ENCODE measurements around the gene HSF2BP.
"Not testable (repeated sequence)": the region's sequence is repeated elsewhere in the genome, so short reads cannot be mapped to it uniquely, and the experiment has no call there.

HSF2BP gene

DNA sequence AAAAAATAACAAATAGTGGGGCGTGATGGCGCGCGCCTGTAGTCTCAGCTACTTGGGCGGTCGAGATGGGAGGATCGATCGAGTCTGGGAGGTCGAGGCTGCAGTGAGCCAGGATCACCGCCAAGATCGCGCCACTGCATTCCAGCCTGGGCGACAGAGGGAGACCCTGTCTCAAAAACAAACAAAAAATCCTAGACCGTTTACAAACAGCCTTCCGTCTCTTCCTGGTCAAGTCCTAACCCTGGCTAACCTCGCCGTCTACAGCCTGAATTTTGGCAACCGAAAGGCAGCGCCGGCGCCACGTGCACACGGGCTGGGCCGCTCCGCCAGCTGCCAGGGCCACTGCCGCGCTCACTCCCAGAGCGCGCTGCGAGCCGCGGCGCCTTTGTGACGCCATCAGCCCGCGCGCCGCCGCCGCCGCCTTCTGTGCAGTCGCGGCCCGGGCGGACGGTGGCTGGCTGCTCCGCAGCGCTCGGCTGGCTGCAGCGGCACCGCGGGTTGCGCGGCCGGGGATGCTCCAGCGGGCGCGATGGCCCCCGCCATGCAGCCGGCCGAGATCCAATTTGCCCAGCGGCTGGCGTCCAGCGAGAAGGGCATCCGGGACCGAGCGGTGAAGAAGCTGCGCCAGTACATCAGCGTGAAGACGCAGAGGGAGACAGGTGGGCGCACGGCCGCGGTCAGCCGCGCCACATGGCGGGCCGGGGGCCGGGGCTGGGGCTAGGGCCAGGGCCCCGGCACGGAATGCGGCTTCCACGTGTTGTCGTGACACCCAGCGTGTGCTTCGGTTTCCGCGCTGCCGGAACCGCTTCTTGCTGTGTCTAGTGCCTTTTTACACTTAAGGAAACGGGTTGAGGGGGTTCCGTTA is at the start of gene HSF2BP, which contains the start of gene RRP1B:
Gene HSF2BP (minus strand): TSS at position 353 of the 865 bp plus-strand sequence. CDS start 1,392 bp downstream, outside the sequence.
Gene RRP1B (plus strand): TSS at position 425 of the 865 bp plus-strand sequence. CDS start 105 bp downstream, at position 530.
- DNase-seq (ENCODE audit: low read depth in 2 of 2), result peak; percentile 42 to 78

DNA sequence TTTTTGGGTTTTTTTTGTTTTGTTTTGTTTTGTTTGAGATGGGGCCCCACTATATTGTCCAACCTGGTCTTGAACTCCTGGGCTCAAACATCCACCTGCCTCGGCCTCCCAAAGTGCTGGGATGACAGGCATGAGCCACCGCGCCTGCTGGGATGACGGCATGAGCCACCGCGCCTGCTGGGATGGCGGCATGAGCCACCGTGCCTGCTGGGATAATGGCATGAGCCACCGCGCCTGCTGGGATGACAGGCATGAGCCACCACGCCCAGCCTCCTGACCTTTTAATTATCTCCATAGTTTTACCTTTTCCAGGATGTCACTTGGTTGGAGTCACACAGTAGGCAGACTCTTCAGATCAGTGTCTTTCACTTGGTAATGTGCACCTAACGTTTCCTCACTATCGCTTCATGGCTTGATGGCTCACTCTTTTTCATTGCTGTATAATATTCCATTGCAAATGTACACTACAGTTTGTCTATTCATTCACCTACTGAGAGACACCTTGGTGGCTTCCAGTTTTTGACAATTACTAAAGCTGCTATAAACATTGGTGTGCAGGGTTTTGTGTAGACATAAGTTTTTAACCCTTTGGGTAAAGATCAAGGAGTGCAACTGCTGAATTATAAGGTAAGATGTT is 49.6 kb upstream of the HSF2BP start:
- DNase-seq (ENCODE audit: low read depth in 2 of 2), result no peak

DNA sequence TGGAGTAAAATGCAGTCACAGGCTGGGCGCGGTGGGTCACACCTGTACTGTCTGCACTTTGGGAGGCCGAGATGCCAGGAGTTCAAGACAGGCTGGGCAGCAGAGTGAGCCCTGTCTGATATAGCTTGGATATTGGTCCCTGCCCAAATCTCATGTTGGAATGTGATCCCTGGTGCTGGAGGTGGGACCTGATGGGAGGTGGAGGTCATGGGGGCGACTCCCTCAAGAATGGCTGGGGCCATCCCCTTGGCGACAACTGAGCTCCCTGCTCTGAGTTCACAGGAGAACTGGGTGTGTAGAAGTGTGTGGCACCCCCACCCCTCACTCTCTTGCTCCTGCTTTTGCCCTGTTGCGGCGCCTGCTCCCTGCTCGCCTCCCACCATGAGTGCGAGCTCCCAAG is 48.2 kb upstream of the HSF2BP start:
- no peak for DNase-seq (ENCODE audit: low read depth in 2 of 2)

DNA sequence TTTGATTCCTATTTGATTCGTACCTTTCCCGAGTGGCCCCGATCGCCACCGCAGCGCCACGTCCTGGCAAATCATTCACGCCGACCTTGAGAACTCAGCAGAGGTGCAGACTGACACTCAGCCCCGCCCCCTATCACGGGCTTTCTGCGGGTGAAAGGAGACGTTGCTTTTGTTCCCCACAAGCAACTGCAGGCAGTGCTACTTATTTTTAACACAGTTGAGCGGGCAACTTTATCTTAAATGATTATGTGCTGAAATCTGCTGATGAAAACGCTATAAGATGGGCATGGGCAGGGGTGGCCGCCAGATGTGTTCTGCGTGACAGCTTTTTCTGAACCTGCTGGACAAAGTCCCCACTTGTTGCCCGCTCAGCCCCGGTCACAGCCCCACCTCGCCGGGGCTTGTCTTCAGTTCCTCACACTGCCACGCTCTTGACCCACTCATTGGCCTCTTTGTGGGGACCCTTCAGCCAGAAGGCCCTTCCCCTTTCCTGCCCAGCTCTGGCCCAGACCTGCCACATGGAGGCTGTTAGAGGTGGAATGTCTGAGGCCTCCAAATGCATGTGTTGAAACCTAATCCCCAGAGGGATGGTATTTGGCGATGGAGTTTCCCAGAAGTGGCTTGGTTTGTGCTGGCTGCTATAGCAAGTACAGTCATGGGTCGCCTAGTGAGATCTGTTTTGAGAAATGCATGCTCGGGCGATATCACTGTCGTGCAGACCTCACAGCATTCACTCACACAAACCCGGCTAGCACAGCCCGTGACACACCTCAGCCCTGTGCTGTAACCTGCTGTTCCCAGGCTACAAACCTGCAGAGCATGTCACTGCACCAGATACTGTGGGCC is 44.0 kb upstream of the HSF2BP start:
- no peak for DNase-seq (ENCODE audit: low read depth in 2 of 2)

DNA sequence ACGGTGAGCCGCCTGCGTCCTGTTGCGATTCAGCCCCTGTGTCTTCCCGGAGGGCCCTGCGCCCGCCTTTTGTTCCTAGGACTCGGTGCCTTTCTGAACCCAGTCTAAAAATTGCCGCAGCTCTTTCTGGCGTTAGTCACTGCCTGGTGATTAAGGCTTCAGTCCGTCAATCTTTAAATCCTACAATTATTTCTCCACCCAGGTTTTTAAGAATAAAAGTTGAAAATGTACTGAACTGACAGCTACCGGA is 43.4 kb upstream of the HSF2BP start:
- no peak for DNase-seq (ENCODE audit: low read depth in 2 of 2)

DNA sequence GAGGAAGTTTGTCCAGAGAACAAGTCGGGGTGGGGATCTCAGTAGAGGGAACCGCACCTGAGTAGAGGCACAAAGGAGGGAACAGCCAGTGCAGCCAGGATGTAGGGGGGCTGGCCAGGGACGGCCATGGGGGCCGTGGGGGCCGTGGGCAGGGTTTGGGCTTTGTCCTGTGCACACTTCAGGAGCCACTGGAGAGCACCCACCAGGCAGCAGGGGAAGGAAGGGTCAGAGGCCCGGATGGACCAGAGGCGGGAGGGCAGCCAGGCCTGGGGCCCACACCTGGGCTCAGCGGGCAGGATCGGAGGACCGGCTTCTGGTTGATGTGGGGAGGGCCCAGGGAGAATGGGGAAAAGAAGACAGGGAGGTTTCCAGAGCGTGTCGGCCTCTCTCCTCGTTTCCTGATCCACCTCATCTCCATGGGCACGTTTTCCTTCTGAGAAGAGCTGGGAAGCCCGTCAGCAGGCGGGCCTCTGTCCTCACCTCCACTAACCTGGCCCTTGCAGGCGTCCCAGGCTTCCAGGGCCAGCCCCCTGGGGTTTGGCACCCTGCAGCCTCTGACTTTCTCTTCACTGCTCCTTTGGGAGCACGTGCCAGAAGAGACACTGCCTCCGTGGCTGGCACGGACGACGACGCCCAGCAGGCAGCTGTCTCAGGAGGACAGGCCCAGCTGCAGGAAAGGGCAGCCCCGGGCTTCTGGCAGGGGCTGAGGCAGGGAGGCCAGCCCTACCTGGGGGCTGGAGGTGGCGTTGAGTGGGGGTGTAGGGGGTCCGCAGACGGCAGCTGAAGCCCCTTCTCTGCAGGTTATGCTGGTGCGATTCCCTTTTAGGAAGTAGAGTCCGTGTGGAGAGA is 42.9 kb upstream of the HSF2BP start:
- no peak for DNase-seq (ENCODE audit: low read depth in 2 of 2)

DNA sequence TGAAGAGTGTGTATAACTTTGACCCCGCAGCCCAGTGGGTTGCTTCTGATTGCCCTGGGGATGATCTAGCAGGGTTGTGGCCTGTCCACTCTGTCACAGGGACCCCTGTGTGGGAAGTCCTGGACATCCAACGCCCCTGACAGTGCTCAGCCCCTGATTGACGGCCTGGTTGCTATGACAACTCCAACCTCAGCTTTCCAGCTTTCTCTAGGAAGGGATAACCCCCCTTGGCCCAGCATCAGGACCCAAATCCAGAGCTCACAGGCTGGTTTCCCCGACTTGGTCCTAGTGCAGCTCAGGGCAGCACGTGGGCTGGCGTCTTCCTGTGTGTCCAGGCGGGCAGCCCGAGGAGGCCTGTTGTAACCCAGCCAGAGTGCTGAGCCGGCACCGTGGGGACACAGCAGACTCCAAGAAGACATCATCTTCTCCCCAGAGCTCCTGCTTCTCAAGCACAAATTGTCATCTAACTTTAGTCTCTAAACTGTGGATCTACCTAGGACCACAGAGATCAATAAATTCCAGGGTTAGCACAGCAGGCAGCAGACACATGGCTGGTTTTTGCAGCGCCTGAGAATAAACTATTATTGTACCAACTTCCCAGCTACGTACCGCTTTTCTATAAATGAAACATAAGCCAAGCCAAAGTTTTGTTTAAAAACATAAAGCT is 40.8 kb upstream of the HSF2BP start:
- DNase-seq (ENCODE audit: low read depth in 2 of 2), result no peak

DNA sequence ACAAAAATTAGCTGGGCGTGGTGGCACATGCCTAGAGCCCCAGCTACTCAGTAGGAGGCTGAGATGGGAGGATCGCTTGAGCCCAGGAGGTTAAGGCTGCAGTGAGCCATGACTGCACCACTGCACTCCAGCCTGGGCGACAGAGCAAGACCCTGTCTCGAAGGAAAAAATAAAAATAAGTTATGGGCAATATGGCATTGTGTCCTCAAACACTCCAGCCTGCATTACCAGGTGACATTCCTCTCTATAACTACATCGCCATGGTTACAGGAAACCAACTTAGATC is 40.1 kb upstream of the HSF2BP start:
- DNase-seq (ENCODE audit: low read depth in 2 of 2), result not testable (repeated sequence)

DNA sequence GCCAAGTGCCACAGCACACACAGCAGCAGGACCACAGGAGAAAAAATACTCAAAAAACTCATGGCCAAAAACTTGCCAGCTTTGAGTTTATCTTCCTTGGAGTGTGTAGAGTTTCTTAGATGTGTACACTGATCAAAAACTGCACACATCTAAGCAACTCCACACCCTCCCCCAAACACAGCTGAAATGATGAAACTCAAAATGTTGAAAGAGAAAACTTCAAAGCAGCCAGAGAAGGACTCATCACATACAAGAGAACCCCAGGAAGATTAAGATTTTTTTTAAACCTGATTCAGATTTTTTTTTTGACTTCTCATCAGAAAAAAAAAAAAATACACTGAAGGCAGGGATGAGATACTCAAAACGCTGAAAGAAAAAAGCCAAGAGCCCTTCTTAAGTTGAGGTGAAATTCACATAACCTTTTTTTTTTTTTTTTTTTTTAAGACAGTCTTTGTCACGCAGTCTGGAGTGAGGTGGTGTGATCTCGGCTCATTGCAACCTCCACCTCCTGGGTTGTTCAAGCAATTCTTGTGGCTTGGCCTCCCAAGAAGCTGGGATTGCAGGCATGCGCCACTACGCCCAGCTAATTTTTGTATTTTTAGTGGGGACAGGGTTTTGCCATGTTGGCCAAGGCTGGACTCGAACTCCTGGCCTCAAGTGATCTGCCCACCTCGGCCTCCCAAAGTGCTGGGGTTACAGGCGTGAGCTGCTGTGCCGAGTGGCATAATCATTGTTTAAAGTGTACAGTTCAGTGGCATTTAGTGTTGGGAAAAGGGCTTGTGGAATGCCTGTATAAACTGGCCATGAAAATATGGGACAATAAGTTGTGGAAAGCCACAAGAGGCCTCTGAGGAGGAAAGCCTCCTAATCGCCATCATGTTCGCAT is 38.7 kb upstream of the HSF2BP start:
- DNase-seq (ENCODE audit: low read depth in 2 of 2), result no peak

DNA sequence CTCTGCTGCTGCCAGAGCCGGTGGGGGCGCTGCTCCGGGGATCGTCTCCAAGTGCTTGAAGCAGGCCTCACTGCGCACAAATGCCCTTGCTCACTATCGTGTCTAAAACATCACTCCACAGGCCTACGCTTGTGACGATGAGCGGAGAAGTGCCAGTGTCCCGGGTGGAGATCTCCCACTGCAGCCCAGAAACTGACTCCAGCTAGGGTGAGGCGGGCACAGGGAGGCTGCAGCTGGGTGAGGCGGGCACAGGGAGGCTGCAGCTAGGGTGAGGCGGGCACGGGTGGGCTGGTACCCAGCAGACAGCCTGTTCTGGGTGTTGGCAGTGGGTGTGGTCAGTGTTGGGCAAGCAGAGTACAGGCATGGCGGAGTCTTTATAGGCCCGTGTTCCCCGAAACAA is 36.9 kb upstream of the HSF2BP start:
- DNase-seq (ENCODE audit: low read depth in 2 of 2), result no peak

DNA sequence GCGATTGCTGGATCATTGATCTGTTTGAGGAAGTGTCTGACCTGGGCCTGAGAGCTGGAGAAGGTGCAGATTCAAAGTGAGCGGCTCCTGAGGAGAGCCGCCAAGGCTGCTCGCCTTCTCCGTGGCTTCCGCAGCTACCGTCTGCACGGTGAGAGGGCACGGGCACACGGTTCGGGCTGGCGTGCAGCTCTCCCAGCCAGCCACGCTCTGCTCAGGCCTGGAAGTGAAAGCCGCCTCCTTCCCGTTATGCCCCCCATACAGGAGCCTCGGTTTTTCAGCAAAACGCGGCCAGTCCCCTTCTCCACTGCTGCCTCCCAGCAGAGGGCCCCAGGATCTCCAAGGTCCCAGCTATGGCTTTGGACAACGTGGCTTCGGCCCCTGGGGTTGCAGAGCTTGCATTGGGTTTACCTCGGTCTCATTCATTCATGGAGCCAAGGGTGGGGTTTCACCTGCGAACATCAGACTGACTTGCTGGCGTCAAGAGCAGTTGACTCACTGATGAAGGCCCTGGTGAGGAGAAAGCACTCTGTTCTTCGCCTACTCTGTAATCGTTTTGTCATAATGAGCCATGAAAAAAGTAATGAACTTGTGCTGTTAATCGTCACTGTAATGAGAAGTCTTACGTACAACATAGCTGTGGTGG is 35.3 kb upstream of the HSF2BP start:
- no peak for DNase-seq (ENCODE audit: low read depth in 2 of 2)

DNA sequence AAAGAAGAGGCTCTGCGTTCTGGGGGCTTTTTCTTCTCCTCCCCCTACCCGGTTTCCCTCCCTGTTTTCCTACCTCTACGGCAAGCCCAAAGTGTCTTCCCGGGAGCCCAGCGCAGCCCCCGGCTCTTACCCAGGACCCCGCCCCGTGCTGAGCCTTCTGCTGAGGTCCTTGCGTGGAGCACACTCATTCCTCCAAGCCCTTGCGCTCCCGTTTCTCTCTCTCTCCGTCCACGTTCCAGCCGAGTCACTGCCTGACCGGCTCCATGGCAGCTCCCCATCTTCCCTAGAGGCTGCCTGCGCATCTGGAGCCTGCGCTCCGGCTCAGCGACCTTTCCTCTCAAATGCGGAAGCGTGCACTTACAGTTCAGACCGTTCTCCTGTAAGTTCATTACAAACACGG is 34.7 kb upstream of the HSF2BP start:
- DNase-seq (ENCODE audit: low read depth in 2 of 2), result no peak

DNA sequence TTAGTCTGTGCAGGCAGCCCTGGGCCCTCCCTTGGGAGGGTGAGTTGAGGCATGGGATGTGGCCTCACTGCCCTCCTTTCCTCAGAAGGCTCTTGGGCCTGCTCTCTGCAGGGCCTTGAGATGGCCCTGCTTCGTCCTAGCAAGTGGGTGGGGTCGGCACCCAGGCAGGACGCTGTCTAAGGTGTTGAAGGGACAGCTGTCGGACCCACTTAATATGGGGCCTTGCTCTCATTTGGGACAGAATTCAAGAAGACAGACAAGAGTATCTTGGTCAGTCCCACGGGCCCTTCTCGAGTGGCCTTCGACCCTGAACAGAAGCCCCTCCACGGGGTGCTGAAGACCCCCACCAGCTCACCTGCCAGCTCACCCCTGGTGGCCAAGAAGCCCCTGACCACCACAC is 33.7 kb upstream of the HSF2BP start:
- no peak for DNase-seq (ENCODE audit: low read depth in 2 of 2)

DNA sequence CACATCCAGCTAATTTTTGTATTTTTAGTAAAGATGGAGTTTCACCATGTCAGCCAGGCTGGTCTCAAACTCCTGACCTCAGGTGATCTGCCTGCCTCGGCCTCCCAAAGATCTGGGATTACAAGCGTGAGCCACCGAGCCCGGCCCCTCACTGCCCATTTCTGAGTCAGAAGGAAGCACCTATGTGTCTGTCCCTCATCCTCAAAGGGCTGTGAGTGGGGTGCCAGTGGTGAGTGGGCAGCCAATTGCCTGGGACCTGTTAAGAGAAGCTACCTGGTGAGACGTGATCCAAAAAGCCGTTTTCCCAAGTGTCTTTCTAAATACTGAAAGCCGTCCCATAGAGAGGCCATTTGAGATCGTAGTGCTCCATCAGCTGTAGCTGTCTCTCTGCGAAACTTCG is 32.5 kb upstream of the HSF2BP start:
- DNase-seq (ENCODE audit: low read depth in 2 of 2), result no peak

DNA sequence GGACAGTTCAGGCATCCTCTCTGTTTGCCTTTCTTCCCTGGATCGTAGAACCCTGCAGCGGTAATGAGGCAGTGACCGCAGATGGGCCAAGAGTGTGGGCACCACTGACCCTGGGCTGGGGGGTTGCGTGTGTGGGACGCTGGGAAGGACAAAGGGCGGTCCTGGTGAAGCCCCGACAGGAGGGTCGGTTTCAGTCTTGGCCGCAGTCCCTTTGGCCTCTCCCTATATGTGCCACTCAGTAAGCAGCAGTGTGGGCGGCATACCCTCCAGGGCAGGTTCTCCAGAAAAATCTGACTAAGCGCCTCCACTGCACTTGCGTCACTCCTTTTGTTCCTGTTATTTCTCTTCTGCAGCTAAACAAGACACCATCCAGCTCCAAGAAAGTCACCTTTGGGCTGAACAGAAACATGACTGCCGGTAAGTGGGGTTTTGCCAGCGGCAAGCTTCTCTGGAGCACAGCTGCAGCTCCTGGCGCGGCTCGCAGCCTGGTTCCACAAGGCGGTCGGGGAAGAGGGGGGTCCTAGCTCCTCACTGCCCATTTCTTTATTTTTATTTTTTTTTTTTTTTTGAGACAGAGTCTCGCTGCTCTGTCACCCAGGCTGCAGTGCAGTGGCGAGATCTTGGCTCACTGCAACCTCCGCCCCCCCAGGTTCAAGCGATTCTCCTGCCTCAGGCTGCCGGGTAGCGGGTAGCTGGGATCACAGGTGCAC is 32.0 kb upstream of the HSF2BP start:
- DNase-seq (ENCODE audit: low read depth in 2 of 2), result no peak

DNA sequence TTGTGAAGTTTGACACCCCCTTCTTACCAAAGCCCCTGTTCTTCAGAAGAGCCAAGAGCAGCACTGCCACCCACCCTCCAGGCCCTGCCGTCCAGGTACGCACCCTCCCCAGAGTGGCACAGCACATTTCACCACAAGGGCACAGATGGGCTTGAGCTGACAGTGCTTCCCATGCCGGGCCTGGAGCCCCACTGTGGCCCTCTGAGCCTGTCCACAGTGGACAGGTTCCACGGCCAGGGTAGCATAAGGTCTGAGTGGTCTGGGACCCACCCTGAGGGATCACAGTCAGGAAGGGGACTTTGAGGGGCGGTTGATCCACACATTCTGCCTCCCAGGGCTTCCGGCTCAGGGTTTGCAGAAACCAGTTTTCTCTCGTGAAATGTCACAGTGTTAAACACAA is 31.1 kb upstream of the HSF2BP start:
- DNase-seq (ENCODE audit: low read depth in 2 of 2), result no peak

DNA sequence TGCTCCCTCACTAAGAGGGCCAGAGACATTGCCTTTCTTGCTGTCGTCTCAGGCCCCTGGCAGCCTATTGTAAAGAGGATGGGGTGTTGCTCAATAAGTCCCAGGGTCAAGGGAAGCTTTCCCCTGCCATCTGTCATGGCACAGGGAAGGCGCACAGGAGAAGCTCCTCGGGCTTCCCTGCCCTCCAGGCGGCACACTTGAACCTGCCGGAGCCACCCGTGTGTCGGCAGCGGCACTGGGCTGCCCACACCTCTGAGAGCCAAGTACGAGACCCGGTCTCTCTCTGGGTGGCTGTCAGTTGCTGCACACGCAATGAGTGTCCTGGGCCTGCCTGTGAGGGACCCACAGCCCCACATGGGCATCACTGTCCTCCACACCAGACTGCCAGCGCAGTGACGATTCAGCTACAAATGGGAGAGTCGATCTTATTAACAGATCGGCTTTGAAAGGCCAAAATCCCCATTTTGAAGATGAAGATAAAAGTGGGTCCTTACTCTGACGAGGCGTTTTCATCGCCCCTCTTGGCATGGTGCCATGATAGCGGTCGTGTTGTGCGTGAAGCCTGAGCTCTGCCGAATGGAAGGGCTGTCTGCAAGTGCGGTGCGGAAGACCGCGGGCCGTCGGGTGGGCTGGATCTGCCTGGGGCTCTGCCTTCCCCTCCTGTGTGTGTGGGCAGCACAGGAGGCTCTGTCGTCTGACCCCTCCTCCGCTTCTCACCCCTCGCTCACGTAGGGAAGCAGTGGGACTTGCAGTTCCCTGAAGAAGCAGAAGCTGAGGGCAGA is 30.5 kb upstream of the HSF2BP start:
- DNase-seq (ENCODE audit: low read depth in 2 of 2), result no peak

DNA sequence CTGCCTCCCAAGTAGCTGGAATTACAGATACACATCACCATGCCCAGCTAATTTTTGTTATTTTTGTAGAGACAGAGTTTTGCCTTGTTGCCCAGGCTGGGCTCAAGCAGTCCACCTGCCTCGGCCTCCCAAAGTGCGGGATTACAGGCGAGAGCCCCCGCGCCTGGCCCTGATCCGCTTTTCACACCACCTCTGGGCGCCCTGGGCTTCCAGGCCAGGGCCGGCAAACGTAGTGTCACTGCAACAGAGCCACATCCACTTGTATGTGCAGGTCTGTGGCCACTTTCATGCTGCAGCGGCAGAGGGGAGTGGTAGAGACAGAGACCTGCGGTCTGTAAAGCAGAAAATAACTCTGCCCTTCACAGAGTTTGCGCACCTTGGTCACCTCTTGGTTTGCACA is 29.6 kb upstream of the HSF2BP start:
- no peak for DNase-seq (ENCODE audit: low read depth in 2 of 2)

Measured in stimulated activated CD8-positive, alpha-beta memory T cell treated with anti-CD3 and anti-CD28 coated beads, Interleukin-7, amount 100 ng/mL, for 4 hours (primary cell).